T-helper 2 cell treated with Interferon-gamma antibody and Interleukin-4, amounts not matched to agents 5 μg/mL and 100 μg/mL, for 36 hours (primary cell): ENCODE data around the gene MIP.
"Not testable (repeated sequence)": the region's sequence is repeated elsewhere in the genome, so short reads cannot be mapped to it uniquely, and the experiment has no call there.

Experiments
- DNase-seq: peaks from one replicate; pipeline ENCODE4 v3.0.0; 2021; ENCODE audit warnings: low spot score
- H3K27ac Mint-ChIP-seq: one replicate; pipeline ENCODE4 v1.8.0; 2021; ENCODE audit warnings: mild to moderate bottlenecking, mixed read lengths
- H3K27me3 Mint-ChIP-seq: one replicate; pipeline ENCODE4 v1.8.0; 2021; ENCODE audit warnings: low read depth, mixed read lengths
- H3K36me3 Mint-ChIP-seq: one replicate; pipeline ENCODE4 v1.8.0; 2021; ENCODE audit warnings: low read depth, mixed read lengths
- H3K4me1 Mint-ChIP-seq: one replicate; pipeline ENCODE4 v1.8.0; 2021; ENCODE audit warnings: low read depth, mixed read lengths
- H3K4me3 Mint-ChIP-seq: one replicate; pipeline ENCODE4 v1.8.0; 2022; ENCODE audit warnings: mild to moderate bottlenecking, moderate library complexity, mixed read lengths
- H3K9me3 Mint-ChIP-seq: one replicate; pipeline ENCODE4 v1.8.0; 2021; ENCODE audit warnings: mixed read lengths

MIP gene

DNA sequence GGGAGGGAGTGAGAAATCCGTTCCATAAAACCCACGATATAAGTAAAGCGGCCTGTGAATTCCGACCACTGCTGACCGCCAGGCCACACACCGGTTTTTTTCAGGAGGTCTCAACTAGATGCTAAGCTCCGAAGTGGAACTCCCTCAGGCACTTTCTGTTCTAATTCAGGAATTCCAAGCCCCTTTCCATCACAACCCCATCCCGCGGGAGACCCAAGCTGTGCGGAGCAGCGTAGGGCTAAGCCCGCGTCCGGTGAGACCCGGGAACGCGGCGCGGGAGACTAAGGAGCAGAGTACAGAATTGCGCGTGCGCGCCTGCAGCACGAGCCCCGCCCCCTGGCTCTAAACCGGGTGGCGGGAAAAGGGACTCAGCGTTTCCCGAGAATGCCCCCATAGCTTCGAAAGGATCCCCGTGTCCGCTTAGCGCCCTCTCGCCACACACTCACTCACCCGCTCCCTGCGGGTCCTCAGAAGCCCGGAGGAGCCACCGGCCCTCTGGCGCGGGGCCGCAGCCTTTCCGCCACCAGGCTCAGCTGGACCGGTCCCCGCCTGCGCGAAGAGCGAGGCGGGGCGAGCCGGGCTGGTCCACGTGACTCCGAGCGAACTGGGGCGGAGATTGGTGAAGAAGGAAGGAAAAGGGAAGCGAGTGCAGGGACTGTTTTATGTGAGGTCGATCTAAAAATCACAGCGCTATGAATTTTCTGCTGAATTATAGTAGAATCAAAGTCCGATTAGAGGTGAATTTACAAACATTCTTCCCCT, 5.4 kb downstream of the MIP start, which contains the start of gene TIMELESS:
Gene TIMELESS (minus strand): TSS at position 567 of the 762 bp plus-strand sequence. CDS start 15,256 bp downstream, outside the sequence.
- DNase-seq: peak; percentile 88
- H3K36me3 Mint-ChIP-seq: peaks cover 12% of the 10 kb centered on the region
- peaks cover 4% of the 10 kb centered on the region for H3K27me3 Mint-ChIP-seq
- H3K4me3 Mint-ChIP-seq: peak within 1 kb of the TSS; percentile 92
- peaks cover 29% of the 10 kb centered on the region for H3K4me1 Mint-ChIP-seq
- H3K9me3 Mint-ChIP-seq: no peaks in the 10 kb centered on the region
- H3K27ac Mint-ChIP-seq: peak within 1 kb of the TSS; percentile 79

DNA sequence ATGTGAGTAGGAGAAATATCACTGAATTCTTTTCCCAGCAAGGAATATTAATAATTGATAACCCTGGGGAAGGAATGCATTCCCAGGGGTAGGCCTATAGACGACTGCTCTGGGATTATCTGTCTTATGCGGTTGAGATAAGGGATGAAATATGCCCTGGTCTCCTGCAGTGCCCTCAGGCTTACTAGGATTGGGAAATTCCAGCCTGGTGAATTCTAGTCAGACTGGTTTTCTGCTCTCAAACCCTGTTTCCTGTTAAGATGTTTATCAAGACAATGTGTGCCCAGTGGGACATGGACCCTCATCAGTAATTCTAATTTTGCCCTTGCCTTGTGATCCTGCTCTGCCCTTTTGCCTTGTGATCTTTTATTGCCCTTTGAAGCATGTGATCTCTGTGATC, 11.2 kb downstream of the MIP start:
- peaks cover 27% of the 10 kb centered on the region for H3K36me3 Mint-ChIP-seq
- H3K4me3 Mint-ChIP-seq, H3K27ac Mint-ChIP-seq, H3K27me3 Mint-ChIP-seq, DNase-seq, H3K9me3 Mint-ChIP-seq: not testable (repeated sequence)
- peaks cover 20% of the 10 kb centered on the region for H3K4me1 Mint-ChIP-seq

DNA sequence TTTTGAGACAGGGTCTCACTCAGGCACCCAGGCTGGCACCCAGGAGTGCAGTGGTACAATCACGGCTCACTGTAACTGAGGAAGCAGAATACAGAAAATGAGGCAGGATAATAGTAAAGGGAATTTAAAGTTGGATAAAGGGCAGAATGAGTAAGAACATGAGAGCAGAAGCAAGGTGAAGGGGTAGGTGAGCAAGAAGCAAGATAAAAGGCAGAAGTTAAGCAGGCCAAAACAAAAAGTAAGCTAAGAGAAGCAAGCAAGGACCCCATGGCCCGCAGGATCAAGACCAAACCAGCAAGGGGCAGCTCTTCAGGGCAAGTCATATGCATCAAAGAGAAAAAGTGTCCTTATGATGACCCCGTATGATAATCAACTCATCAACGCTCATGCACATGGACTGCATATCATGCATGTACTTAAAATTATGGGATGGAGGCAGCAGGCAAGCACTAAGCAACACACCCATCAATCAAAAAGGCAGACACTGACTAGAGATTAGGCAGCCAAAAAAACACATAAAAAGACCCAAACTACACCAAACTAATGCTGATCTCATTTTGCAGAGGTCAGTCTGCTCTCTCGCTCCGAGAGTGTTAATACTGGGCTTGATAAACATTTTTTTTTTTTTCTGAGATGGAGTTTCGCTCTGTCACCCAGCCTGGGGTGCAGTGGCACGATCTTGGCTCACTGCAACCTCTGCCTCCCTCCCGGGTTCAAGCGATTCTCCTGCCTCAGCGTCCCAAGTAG, 16.9 kb downstream of the MIP start:
- Mint-ChIP-seq H3K9me3 (no peaks in the 10 kb centered on the region), H3K4me3 (no peak overlapping the region), H3K36me3 (peaks cover 16% of the 10 kb centered on the region), H3K4me1 (no peaks in the 10 kb centered on the region), H3K27me3 (no peaks in the 10 kb centered on the region), H3K27ac (no peak overlapping the region)
- no peak for DNase-seq

DNA sequence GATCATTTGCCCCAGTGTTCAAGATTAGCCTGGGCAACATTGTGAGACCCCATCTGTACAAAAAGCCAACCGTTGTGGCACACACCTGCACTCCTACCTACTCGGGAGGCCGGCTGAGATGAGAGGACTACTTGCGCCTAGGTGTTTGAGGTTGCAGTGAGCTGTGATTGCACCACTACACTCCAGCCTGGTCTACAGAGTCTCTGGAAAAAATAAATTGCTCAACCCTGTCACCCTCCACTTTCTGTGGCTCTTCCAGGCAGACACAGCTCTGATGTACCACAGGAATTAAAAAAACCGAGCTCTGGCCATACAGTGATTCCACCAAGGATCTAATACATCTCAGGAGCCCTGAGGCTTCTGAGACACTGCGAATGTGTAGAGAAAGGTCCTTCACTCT, 19.6 kb downstream of the MIP start:
- no peaks in the 10 kb centered on the region for H3K27me3 Mint-ChIP-seq
- H3K27ac Mint-ChIP-seq: no peak overlapping the region
- H3K36me3 Mint-ChIP-seq: peaks cover 18% of the 10 kb centered on the region
- no peak for DNase-seq
- H3K9me3 Mint-ChIP-seq: no peaks in the 10 kb centered on the region
- H3K4me1 Mint-ChIP-seq: no peaks in the 10 kb centered on the region
- H3K4me3 Mint-ChIP-seq: no peak overlapping the region

DNA sequence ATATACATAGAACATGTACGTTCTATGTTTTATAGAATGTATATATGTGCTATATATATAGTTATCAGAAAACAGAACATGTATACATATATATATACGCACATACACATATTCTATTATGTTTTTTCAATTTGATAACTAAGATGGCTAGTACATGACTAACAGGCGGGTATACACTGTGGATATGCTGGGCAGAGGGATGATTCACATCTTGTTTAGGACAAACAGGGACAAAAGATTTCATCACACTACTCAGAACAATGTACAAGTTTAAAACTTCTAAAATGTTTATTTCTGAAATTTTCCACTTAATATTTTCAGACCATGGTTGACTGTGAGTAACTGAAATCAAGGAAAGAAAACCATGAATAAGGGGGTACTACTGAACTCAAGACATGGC, 22.6 kb downstream of the MIP start:
- H3K4me3 Mint-ChIP-seq: no peak overlapping the region
- no peaks in the 10 kb centered on the region for H3K27me3 Mint-ChIP-seq
- no peak for DNase-seq
- peaks cover 30% of the 10 kb centered on the region for H3K36me3 Mint-ChIP-seq
- H3K27ac Mint-ChIP-seq: no peak overlapping the region
- H3K9me3 Mint-ChIP-seq: no peaks in the 10 kb centered on the region
- H3K4me1 Mint-ChIP-seq: no peaks in the 10 kb centered on the region

DNA sequence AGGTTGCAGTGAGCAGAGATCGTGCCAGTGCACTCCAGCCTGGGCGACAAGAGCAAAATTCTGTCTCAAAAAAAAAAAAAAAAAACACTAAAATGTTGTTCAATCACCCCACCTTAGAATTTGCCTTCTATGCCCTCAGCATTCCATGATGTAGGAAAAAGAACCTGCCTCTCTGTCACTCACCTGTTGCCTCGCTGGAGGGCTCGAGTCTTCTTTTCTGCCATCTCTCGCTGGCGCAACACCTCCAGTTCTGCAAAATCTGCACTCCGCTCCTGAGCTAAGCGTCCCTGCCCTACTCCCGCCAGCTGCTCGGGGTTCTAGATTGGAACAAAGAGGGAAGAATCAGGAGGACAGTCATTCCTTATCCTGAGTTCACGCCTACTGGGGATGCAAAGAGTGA, 23.2 kb downstream of the MIP start:
- Mint-ChIP-seq H3K36me3 (peaks cover 30% of the 10 kb centered on the region), H3K9me3 (no peaks in the 10 kb centered on the region), H3K27ac (no peak overlapping the region), H3K4me1 (no peaks in the 10 kb centered on the region), H3K27me3 (no peaks in the 10 kb centered on the region), H3K4me3 (no peak overlapping the region)
- no peak for DNase-seq

DNA sequence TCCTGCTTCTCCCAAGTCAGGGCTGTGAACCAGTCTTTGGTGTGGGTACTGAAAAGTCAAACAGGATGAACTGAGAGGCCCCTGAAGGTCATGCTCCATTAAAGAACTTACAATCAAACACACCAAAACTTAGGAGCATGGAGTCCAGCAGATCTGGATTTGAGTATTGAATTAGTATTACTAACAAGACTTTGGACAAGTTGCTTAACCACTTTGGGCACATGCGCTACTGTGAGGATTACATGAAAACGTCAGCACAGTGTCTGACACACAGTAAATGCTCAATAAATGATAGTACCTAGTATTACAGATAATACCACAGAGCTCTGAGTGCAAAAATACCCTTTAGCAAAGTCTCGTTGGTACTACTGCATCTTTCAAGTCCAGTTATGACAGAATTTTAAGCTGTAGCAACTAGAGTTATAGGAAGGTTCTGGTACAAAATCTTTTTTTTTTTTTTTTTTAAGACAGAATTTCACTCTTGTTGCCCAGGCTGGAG, 28.5 kb downstream of the MIP start:
- Mint-ChIP-seq H3K36me3 (peaks cover 44% of the 10 kb centered on the region), H3K4me1 (peaks cover 6% of the 10 kb centered on the region), H3K27ac (no peak overlapping the region), H3K4me3 (no peak overlapping the region), H3K27me3 (no peaks in the 10 kb centered on the region), H3K9me3 (no peaks in the 10 kb centered on the region)
- DNase-seq: no peak

DNA sequence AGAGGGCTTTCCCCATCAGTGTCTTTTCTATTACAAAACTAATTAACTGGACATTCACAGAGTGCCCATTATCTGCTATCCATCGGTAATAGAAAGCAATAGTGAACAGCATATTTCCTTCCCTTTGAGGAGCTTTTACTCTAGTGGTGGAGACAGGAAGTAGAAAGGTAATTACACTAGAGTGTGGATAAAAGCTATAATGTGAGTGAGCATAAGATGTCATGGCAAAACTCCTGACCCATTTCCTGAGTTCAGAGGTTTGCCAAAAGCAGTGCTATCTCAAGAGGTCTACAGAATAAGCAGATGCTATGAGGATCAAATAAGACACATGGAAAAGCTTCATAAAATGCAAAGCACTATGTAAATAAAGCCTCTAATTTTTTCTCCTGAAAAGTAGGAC, 29.3 kb downstream of the MIP start:
- no peak overlapping the region for H3K4me3 Mint-ChIP-seq
- DNase-seq: no peak
- no peak overlapping the region for H3K27ac Mint-ChIP-seq
- H3K9me3 Mint-ChIP-seq: no peaks in the 10 kb centered on the region
- peaks cover 6% of the 10 kb centered on the region for H3K4me1 Mint-ChIP-seq
- no peaks in the 10 kb centered on the region for H3K27me3 Mint-ChIP-seq
- H3K36me3 Mint-ChIP-seq: peaks cover 45% of the 10 kb centered on the region

DNA sequence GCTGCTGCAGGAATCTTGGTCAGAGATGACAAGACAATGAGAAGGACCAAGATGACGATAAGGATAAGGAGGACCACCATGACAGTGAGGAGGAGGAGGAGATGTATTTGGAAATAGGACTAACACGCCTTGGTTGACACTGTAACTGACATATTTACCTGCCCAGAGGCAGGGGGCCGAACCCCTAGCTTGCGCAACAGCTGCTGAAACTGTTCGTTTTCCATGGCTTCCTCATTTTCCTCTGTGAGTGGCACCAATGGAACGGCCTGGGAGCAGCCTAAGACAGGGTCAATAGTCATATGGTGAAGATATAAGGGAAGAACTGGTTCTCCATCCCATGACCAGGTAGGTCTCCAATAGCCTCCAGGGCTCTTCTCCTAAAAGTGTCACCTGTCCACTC, 34.0 kb downstream of the MIP start:
- Mint-ChIP-seq H3K27me3 (no peaks in the 10 kb centered on the region), H3K36me3 (peaks cover 48% of the 10 kb centered on the region), H3K9me3 (no peaks in the 10 kb centered on the region), H3K27ac (no peak overlapping the region), H3K4me1 (peaks cover 5% of the 10 kb centered on the region), H3K4me3 (no peak overlapping the region)
- DNase-seq: no peak

DNA sequence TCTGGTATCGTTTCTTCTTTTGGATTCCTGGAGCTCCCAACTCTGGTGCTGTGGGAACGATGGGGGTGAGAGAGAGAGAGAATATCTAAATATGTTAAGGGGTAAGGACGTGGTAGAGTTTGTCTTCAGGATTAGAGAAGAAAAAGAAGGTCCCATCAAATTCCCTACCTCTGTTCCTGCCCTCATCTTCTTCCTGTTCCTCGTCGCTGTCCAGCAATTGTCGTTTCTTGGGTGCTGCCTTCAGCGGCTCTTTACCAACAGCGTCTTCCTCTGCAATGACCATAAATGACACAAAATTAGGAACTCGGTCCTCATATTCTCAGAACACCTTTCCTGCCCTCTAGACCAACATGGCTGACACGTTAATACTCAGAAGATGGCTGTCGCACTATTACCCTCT, 36.7 kb downstream of the MIP start:
- Mint-ChIP-seq H3K36me3 (peaks cover 38% of the 10 kb centered on the region), H3K27me3 (no peaks in the 10 kb centered on the region), H3K4me3 (no peak overlapping the region), H3K27ac (no peak overlapping the region), H3K9me3 (no peaks in the 10 kb centered on the region), H3K4me1 (no peaks in the 10 kb centered on the region)
- DNase-seq: no peak

DNA sequence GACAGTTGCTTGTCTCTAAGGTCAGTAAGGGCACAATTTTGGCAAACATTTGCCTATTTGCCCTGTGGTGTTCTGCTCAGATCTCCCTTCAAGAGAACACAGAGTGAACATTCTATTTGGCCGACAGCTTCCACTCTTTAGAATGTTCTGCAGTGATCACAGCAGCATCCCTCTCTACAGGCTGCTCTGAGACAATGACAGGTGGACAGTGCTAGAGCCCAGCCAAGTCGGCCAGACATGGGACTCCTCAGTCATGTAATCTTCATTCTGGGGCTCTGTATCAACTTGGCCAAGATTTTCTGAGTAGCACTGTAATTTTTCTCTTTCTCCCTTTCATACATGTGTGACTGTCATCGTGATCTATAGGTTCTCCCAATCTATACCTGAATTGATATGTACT, 40.1 kb downstream of the MIP start:
- no peak overlapping the region for H3K27ac Mint-ChIP-seq
- no peaks in the 10 kb centered on the region for H3K27me3 Mint-ChIP-seq
- no peaks in the 10 kb centered on the region for H3K9me3 Mint-ChIP-seq
- no peak overlapping the region for H3K4me3 Mint-ChIP-seq
- DNase-seq: no peak
- H3K4me1 Mint-ChIP-seq: no peaks in the 10 kb centered on the region
- peaks cover 20% of the 10 kb centered on the region for H3K36me3 Mint-ChIP-seq

DNA sequence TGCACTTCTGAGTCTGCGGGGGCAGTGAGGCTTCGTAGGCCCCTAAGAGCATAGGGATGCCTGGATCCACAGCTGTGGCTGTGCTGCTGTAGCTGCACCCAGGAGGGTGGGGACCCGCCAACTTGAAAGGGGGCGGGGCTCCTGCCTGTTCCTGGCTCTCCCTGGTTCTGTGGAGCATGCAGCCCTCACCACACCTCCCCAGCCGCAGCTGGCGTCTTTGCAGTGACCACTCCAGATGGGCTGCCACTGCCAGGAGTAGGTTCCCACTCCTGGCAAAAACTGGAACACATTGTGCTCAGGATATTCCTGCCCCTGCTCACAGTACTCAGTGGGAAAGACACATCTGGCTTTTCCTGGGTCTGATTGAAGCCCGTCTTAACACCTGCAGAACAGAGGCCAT, 41.1 kb downstream of the MIP start:
- no peaks in the 10 kb centered on the region for H3K4me1 Mint-ChIP-seq
- peaks cover 16% of the 10 kb centered on the region for H3K36me3 Mint-ChIP-seq
- no peak overlapping the region for H3K27ac Mint-ChIP-seq
- no peak overlapping the region for H3K4me3 Mint-ChIP-seq
- no peak for DNase-seq
- no peaks in the 10 kb centered on the region for H3K9me3 Mint-ChIP-seq
- H3K27me3 Mint-ChIP-seq: no peaks in the 10 kb centered on the region

DNA sequence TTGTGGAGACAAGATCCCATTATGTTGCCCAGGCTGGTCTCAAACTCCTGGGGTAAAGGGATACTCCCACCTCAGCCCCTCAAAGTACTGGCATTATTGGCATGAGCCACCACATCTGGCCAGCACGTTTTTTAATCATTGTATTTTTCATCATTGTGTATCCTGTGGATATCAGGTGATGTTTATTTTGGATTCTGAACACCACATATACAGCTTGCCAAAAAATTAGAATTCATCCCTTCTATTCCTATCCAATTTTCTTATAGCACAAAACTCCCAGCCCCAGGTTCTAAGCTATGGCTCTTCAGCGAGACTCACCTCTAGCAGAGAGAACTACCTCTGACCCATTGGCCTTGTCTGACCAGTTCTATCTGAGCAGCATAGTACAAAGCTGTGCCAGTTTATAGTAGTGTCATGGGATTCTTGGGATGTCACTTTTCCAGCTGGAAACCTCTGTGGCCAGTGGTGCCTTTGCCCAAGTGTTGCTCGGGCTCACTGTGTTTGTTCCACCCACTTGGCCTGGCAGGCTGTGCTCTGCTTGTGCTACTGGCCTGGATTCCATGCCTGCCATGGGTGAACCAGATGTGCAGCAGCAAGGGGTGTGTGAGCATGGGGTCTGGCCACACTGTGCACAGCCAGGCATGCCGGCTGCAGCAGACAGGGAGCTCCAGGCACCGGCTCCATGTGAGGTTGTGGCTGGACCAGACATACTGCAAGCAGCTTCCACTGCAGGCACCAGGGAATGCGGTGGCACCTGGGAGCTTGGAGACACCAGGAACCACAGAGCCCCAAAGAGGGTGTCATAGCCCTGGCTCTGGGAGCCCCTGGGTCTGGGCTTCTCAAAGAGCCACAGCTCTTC, 42.4 kb downstream of the MIP start:
- H3K36me3 Mint-ChIP-seq: peaks cover 11% of the 10 kb centered on the region
- DNase-seq: no peak
- no peak overlapping the region for H3K4me3 Mint-ChIP-seq
- no peaks in the 10 kb centered on the region for H3K27me3 Mint-ChIP-seq
- no peaks in the 10 kb centered on the region for H3K9me3 Mint-ChIP-seq
- no peak overlapping the region for H3K27ac Mint-ChIP-seq
- H3K4me1 Mint-ChIP-seq: no peaks in the 10 kb centered on the region

DNA sequence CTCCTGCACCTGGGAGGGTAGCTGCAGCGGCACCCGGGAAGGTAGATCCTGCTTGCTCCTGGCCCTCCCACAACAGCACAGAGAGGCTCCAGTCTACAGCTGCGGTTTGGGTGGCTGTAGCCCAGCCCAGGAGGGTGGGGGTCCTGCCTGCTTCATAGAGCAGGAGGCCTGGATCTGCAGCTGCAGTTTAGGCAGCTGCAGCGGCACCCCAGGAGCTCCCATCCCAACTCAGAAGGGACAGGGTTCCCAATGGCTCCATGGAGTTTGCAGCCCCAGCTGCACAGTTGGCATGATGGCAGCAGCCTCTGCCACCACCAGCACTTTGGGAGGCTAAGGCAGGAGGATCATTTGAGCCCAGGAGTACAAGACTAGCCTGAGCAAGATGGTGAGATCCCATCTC, 43.7 kb downstream of the MIP start:
- Mint-ChIP-seq H3K9me3 (no peaks in the 10 kb centered on the region), H3K27me3 (no peaks in the 10 kb centered on the region), H3K27ac (no peak overlapping the region), H3K36me3 (peaks cover 5% of the 10 kb centered on the region), H3K4me3 (no peak overlapping the region), H3K4me1 (no peaks in the 10 kb centered on the region)
- no peak for DNase-seq
